Mesenchymal stem cell (in vitro differentiated cells and primary cell): ENCODE measurements around the gene HAUS3. TPM values are rescaled to one million over a fixed set of nuclear protein-coding genes. Genes with fewer than 3 reads are reported as not detected.

Source experiments
- DNase-seq: peaks from one replicate; pipeline ENCODE4 v3.0.0-alpha.2; 2013
- H2AFZ ChIP-seq: one replicate; pipeline ENCODE4 v1.6.1; 2013; ENCODE audit warnings: low read depth, mild to moderate bottlenecking, control low read depth, inconsistent platforms, low read length, moderate library complexity
- H2AK5ac ChIP-seq: 2 replicates; pipeline ENCODE4 v1.6.1; 2013; ENCODE audit warnings: low read length, moderate library complexity, mild to moderate bottlenecking, inconsistent platforms; ENCODE audit not compliant: severe bottlenecking
- H2BK120ac ChIP-seq: one replicate; pipeline ENCODE4 v1.6.1; 2013; ENCODE audit warnings: low read depth, mild to moderate bottlenecking, inconsistent platforms, low read length, moderate library complexity
- H2BK12ac ChIP-seq, 2 experiments: one replicate each; pipeline ENCODE4 v1.6.1; 2013; ENCODE audit warnings: inconsistent platforms in 2 of 2, low read length in 2 of 2, mild to moderate bottlenecking in 2 of 2, moderate library complexity in 2 of 2, control low read depth in 1 of 2
- H2BK15ac ChIP-seq: one replicate; pipeline ENCODE4 v1.6.1; 2013; ENCODE audit warnings: mild to moderate bottlenecking, low read depth, inconsistent platforms; ENCODE audit not compliant: poor library complexity, severe bottlenecking
- H2BK5ac ChIP-seq: 2 replicates; pipeline ENCODE4 v1.6.1; 2013; ENCODE audit warnings: low read depth, mild to moderate bottlenecking, low read length, control low read depth, inconsistent platforms; ENCODE audit not compliant: poor library complexity, severe bottlenecking
- H3K14ac ChIP-seq, 2 experiments: one replicate each; pipeline ENCODE4 v1.6.1; 2013; ENCODE audit warnings: inconsistent platforms in 2 of 2, low read length in 2 of 2, control low read depth in 1 of 2, mild to moderate bottlenecking in 1 of 2, moderate library complexity in 1 of 2
- H3K18ac ChIP-seq, 2 experiments: one replicate each; pipeline ENCODE4 v1.6.1; 2013; ENCODE audit warnings: inconsistent platforms in 2 of 2, low read length in 2 of 2, control low read depth in 1 of 2, low read depth in 1 of 2, mild to moderate bottlenecking in 1 of 2
- H3K23ac ChIP-seq, 2 experiments: one replicate each; pipeline ENCODE4 v1.6.1; 2013; ENCODE audit warnings: inconsistent platforms in 2 of 2, low read length in 2 of 2, mild to moderate bottlenecking in 2 of 2, moderate library complexity in 2 of 2, control low read depth in 1 of 2
- H3K27ac ChIP-seq: 2 replicates; pipeline ENCODE4 v1.5.1; 2013; ENCODE audit warnings: mild to moderate bottlenecking, moderate library complexity, low read length, control low read depth, inconsistent platforms; ENCODE audit not compliant: poor library complexity, severe bottlenecking
- H3K27me3 ChIP-seq, 2 experiments: 2 replicates each; pipeline versions ENCODE4 v1.6.1 to v1.7.0; 2013; ENCODE audit warnings: low read length in 2 of 2, mild to moderate bottlenecking in 2 of 2, moderate library complexity in 2 of 2, control low read depth in 1 of 2, inconsistent platforms in 1 of 2; ENCODE audit not compliant: control insufficient read depth in 1 of 2, insufficient read depth in 1 of 2
- H3K36me3 ChIP-seq, 2 experiments: 2 replicates each; pipeline versions ENCODE4 v1.6.1 to v1.7.0; 2013; ENCODE audit warnings: low read length in 2 of 2, control low read depth in 1 of 2, inconsistent platforms in 1 of 2, low read depth in 1 of 2, mild to moderate bottlenecking in 1 of 2; ENCODE audit not compliant: insufficient read depth in 2 of 2, control insufficient read depth in 1 of 2
- H3K4ac ChIP-seq, 2 experiments: one replicate each; pipeline ENCODE4 v1.6.1; 2013; ENCODE audit warnings: inconsistent platforms in 2 of 2, low read length in 2 of 2, mild to moderate bottlenecking in 2 of 2, moderate library complexity in 2 of 2, control low read depth in 1 of 2, low read depth in 1 of 2
- H3K4me1 ChIP-seq: 2 replicates; pipeline ENCODE4 v1.6.1; 2013; ENCODE audit warnings: low read depth, low read length, control low read depth; ENCODE audit not compliant: control insufficient read depth, insufficient read depth
- H3K4me2 ChIP-seq: 2 replicates; pipeline ENCODE4 v1.6.1; 2013; ENCODE audit warnings: low read length, mild to moderate bottlenecking, inconsistent platforms; ENCODE audit not compliant: poor library complexity, severe bottlenecking
- H3K4me3 ChIP-seq, 2 experiments: 2 replicates each; pipeline versions ENCODE4 v1.5.1 to v1.7.0; 2013; ENCODE audit warnings: low read length in 2 of 2, mild to moderate bottlenecking in 2 of 2, control low read depth in 1 of 2, low read depth in 1 of 2; ENCODE audit not compliant: insufficient read depth in 1 of 2
- H3K79me1 ChIP-seq: replicated peaks from 2 replicates; pipeline ENCODE4 v1.6.1; 2013; ENCODE audit warnings: mild to moderate bottlenecking, control low read depth, low read length, inconsistent platforms; ENCODE audit not compliant: poor library complexity, severe bottlenecking
- H3K9ac ChIP-seq: 2 replicates; pipeline ENCODE4 v1.7.0; 2013; ENCODE audit warnings: mild to moderate bottlenecking, low read length, moderate library complexity
- H3K9me3 ChIP-seq: 2 replicates; pipeline ENCODE4 v1.7.0; 2013; ENCODE audit warnings: mild to moderate bottlenecking, low read length; ENCODE audit not compliant: control insufficient read depth
- H4K8ac ChIP-seq: one replicate; pipeline ENCODE4 v1.6.1; 2013; ENCODE audit warnings: inconsistent platforms, mild to moderate bottlenecking, low read length, moderate library complexity
- H4K91ac ChIP-seq: one replicate; pipeline ENCODE4 v1.6.1; 2013; ENCODE audit warnings: mild to moderate bottlenecking, low read length, inconsistent platforms
- WGBS: methylation state at CpG from one replicate; pipeline ENCODE4 v1.1.7; 2013; ENCODE audit warnings: mixed read lengths; 5-methylcytosine and 5-hydroxymethylcytosine counted together
- small RNA-seq: library from polyadenylated mRNA; stranded (forward); fragments of <200 nt; extraction: miRNeasy Mini kit (QIAGEN cat#:217004); gene quantifications from one replicate; pipeline ENCODE3, GENCODE V24; 2013; ENCODE audit warnings: low read depth

HAUS3 gene

DNA sequence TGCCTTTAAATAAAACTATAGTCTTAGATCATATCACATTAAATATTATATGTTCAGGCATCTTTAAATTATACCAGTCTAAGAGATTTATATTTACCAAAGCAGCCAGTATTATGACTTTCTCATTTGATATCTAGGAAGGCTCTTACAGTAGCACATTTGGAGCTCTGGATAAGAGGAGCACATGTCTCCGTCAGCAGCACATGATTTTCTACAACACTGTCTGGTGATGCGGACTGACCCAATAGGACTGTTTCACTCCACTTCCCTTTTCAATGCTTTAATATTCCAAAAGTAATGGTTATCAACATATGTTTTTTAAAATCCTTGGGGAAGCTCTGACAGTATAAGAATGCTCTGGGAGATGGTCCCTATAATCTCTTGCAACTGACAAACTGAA is 61.5 kb downstream of the HAUS3 start:
- Histone ChIP-seq H3K4me2 (no peak overlapping the region), H3K36me3 (peaks cover 0 to 3% of the 10 kb centered on the region in 2 experiments), H3K23ac (no peak overlapping the region), H3K4ac (no peak overlapping the region), H3K4me1 (no peaks in the 10 kb centered on the region), H2AK5ac (no peak overlapping the region), H2AFZ (no peak overlapping the region), H3K79me1 (no peaks in the 10 kb centered on the region), H4K8ac (no peak overlapping the region), H4K91ac (no peak overlapping the region), H3K9ac (no peak overlapping the region), H2BK12ac (no peak overlapping the region), H2BK120ac (no peak overlapping the region), H2BK5ac (no peak overlapping the region), H3K9me3 (peaks cover 3% of the 10 kb centered on the region), H3K14ac (no peak overlapping the region), H3K27me3 (no peaks in the 10 kb centered on the region), H3K27ac (no peak overlapping the region), H3K4me3 (no peak overlapping the region), H2BK15ac (no peak overlapping the region), H3K18ac (no peak overlapping the region)
- no peak for DNase-seq
- 86% methylated on average over 2 of the region's 2 CpGs for WGBS

DNA sequence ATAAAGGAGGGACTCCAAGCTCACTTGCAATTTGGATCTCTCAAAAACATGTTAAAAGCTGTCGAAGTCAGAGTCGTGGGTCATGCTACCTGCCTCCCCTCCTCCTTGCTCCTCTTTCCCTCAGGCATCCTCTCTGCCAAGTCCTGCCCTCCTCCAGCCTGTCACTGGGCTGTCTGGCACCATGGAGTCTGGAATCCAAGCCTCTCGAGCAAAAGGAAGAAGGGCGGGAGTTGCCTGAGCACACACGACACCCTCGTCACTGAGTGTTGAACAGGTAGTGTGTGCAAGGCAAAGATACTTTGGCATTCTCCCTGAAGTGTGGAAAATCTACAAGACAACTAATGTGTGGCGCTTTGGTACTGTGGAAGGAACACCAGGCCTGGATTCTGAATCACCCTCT is 62.2 kb downstream of the HAUS3 start:
- no peaks in the 10 kb centered on the region for H3K27me3 ChIP-seq
- no peak overlapping the region for H4K91ac ChIP-seq
- no peaks in the 10 kb centered on the region for H3K4me1 ChIP-seq
- H4K8ac ChIP-seq: no peak overlapping the region
- no peak overlapping the region for H3K27ac ChIP-seq
- H3K36me3 ChIP-seq: peaks cover 0 to 3% of the 10 kb centered on the region in 2 experiments
- H2BK5ac ChIP-seq: no peak overlapping the region
- H2AFZ ChIP-seq: no peak overlapping the region
- DNase-seq: no peak
- no peak overlapping the region for H2AK5ac ChIP-seq
- no peak overlapping the region for H3K9ac ChIP-seq
- H3K4ac ChIP-seq: no peak overlapping the region
- H2BK120ac ChIP-seq: no peak overlapping the region
- peaks cover 3% of the 10 kb centered on the region for H3K9me3 ChIP-seq
- H3K18ac ChIP-seq: no peak overlapping the region
- no peak overlapping the region for H3K4me3 ChIP-seq
- H3K23ac ChIP-seq: no peak overlapping the region
- 79% methylated on average over 7 of the region's 7 CpGs for WGBS
- H2BK15ac ChIP-seq: no peak overlapping the region
- no peak overlapping the region for H2BK12ac ChIP-seq
- H3K79me1 ChIP-seq: no peaks in the 10 kb centered on the region
- no peak overlapping the region for H3K4me2 ChIP-seq
- H3K14ac ChIP-seq: peak overlapping the region in 1 of 2 experiments; percentile 65

DNA sequence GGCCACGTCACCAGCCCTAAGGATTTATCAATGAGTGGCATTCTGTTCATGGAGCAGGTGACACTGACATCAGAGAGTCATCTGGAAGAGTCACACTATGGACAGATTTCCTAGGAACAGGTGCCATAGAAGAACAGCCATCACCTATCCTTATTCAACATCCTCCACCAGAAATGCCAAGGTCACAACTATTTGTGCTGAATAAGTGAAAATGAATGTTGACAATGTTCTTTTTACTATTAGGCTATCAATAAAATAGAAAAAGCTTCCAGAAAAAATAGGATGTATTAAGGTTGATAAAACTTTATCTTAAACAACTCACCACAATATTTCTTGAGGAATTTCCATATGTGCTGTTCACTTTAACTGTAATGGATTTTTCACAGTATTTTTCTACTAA is 62.9 kb downstream of the HAUS3 start:
- Histone ChIP-seq H2BK5ac (no peak overlapping the region), H3K14ac (no peak overlapping the region), H3K4me1 (no peaks in the 10 kb centered on the region), H2BK12ac (no peak overlapping the region), H3K23ac (no peak overlapping the region), H4K8ac (no peak overlapping the region), H2AK5ac (no peak overlapping the region), H4K91ac (no peak overlapping the region), H3K9me3 (peaks cover 3% of the 10 kb centered on the region), H3K36me3 (peaks cover 0 to 3% of the 10 kb centered on the region in 2 experiments), H2BK120ac (no peak overlapping the region), H3K79me1 (no peaks in the 10 kb centered on the region), H2BK15ac (no peak overlapping the region), H2AFZ (no peak overlapping the region), H3K4me3 (no peak overlapping the region), H3K18ac (no peak overlapping the region), H3K4ac (no peak overlapping the region), H3K27ac (no peak overlapping the region), H3K27me3 (no peaks in the 10 kb centered on the region), H3K4me2 (no peak overlapping the region), H3K9ac (no peak overlapping the region)
- no peak for DNase-seq
- WGBS: 100% methylated on average over 1 of the region's 1 CpG

Small RNA genes lying within 50 kb of the gene (small RNA-seq; reads per million reads assigned to genes)
- not detected for gene COX6B1P5
